Measurements from ENCODE around the gene IARS1.

- TF ChIP-seq CTCF (conservative IDR thresholded peaks at IDR 0.05 in 1 of 2, IDR thresholded peaks at IDR 0.05 in 1 of 2; ENCODE audit: extremely low read depth in 1 of 2, insufficient read depth in 1 of 2, low read depth in 1 of 2, low read length in 2 of 2) = no peak
- no peak for TF ChIP-seq EZH2 (IDR thresholded peaks at IDR 0.05; ENCODE audit: borderline replicate concordance, low read length)
Observed at GRCh38 chr9:92254381-92255337, 38.8 kb downstream of the IARS1 start.

Measured in mammary epithelial cell (primary cell).